HL-60 (cell line): ENCODE data around the gene TMEM178A.

Source experiments
- DNase-seq, 2 experiments: peaks; one replicate each; pipeline ENCODE4 v3.0.0-alpha.2; 2010 to 2020; ENCODE audit warnings: low read depth in 1 of 2, low spot score in 1 of 2
- H3K27ac ChIP-seq: fragments of 250-450 bp; sonication (Bioruptor Pico); replicated peaks from 2 replicates; pipeline ENCODE4 v1.5.1; 2020; ENCODE audit warnings: mild to moderate bottlenecking, moderate library complexity
- H3K27me3 ChIP-seq: fragments of 250-450 bp; sonication (Bioruptor Pico); 2 replicates; pipeline ENCODE4 v1.5.1; 2021; ENCODE audit warnings: mild to moderate bottlenecking, moderate library complexity; ENCODE audit not compliant: insufficient read depth, poor library complexity, severe bottlenecking
- H3K4me3 ChIP-seq: replicated peaks from 2 replicates; pipeline ENCODE4 v1.5.1; 2011; ENCODE audit warnings: mild to moderate bottlenecking, control low read depth, low read length; ENCODE audit not compliant: insufficient read depth
- GABPA ChIP-seq: IDR thresholded peaks from 2 replicates; pipeline ENCODE4 v1.6.1; 2012; ENCODE audit warnings: low read depth
- POLR2AphosphoS5 ChIP-seq: IDR thresholded peaks from 2 replicates; pipeline ENCODE4 v1.6.1; 2012; ENCODE audit warnings: low read depth
- SPI1 ChIP-seq: IDR thresholded peaks from 2 replicates; pipeline ENCODE4 v1.6.1; 2012; ENCODE audit warnings: low read depth, mild to moderate bottlenecking, borderline replicate concordance
- TF ChIP-seq, protein P1 (sequence below): IDR thresholded peaks from one replicate; pipeline ENCODE4 v1.5.1; 2011; ENCODE audit warnings: low read length, control low read depth, inconsistent platforms; ENCODE audit not compliant: insufficient read depth
- TF ChIP-seq, protein P2 (sequence below): IDR thresholded peaks from 2 replicates; pipeline ENCODE4 v1.6.1; 2012; ENCODE audit warnings: low read depth; ENCODE audit not compliant: insufficient replicate concordance

Gene TMEM178A

DNA sequence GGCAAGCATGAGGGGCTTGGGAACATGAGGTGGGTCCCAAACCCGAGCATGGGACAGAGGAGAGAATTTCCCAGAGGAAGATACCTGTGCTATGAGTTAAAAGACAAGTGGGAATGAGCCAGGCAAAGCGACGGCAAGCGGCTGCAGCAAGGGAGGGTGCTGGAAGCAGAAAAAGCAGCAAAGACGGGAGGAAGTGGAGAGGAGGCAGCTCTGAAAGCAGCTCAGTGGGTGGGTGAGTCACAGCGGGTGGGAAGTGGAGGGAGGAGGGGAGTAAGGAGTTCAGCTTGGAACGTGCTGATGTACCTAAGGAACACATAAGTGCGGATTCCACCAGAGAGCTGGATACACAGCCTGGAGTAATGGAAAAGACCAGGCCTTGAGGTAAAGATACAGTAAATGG is 71.9 kb downstream of the TMEM178A start:
- DNase-seq = no peak
- Histone ChIP-seq H3K4me3 (no peak overlapping the region), H3K27me3 (no peaks in the 10 kb centered on the region), H3K27ac (no peak overlapping the region)
- no peak for TF ChIP-seq POLR2AphosphoS5
- no peak for TF ChIP-seq SPI1
- TF ChIP-seq, protein P1, sequence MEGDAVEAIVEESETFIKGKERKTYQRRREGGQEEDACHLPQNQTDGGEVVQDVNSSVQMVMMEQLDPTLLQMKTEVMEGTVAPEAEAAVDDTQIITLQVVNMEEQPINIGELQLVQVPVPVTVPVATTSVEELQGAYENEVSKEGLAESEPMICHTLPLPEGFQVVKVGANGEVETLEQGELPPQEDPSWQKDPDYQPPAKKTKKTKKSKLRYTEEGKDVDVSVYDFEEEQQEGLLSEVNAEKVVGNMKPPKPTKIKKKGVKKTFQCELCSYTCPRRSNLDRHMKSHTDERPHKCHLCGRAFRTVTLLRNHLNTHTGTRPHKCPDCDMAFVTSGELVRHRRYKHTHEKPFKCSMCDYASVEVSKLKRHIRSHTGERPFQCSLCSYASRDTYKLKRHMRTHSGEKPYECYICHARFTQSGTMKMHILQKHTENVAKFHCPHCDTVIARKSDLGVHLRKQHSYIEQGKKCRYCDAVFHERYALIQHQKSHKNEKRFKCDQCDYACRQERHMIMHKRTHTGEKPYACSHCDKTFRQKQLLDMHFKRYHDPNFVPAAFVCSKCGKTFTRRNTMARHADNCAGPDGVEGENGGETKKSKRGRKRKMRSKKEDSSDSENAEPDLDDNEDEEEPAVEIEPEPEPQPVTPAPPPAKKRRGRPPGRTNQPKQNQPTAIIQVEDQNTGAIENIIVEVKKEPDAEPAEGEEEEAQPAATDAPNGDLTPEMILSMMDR = no peak
- TF ChIP-seq, protein P2, sequence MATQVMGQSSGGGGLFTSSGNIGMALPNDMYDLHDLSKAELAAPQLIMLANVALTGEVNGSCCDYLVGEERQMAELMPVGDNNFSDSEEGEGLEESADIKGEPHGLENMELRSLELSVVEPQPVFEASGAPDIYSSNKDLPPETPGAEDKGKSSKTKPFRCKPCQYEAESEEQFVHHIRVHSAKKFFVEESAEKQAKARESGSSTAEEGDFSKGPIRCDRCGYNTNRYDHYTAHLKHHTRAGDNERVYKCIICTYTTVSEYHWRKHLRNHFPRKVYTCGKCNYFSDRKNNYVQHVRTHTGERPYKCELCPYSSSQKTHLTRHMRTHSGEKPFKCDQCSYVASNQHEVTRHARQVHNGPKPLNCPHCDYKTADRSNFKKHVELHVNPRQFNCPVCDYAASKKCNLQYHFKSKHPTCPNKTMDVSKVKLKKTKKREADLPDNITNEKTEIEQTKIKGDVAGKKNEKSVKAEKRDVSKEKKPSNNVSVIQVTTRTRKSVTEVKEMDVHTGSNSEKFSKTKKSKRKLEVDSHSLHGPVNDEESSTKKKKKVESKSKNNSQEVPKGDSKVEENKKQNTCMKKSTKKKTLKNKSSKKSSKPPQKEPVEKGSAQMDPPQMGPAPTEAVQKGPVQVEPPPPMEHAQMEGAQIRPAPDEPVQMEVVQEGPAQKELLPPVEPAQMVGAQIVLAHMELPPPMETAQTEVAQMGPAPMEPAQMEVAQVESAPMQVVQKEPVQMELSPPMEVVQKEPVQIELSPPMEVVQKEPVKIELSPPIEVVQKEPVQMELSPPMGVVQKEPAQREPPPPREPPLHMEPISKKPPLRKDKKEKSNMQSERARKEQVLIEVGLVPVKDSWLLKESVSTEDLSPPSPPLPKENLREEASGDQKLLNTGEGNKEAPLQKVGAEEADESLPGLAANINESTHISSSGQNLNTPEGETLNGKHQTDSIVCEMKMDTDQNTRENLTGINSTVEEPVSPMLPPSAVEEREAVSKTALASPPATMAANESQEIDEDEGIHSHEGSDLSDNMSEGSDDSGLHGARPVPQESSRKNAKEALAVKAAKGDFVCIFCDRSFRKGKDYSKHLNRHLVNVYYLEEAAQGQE = no peak
- no peak for TF ChIP-seq GABPA

DNA sequence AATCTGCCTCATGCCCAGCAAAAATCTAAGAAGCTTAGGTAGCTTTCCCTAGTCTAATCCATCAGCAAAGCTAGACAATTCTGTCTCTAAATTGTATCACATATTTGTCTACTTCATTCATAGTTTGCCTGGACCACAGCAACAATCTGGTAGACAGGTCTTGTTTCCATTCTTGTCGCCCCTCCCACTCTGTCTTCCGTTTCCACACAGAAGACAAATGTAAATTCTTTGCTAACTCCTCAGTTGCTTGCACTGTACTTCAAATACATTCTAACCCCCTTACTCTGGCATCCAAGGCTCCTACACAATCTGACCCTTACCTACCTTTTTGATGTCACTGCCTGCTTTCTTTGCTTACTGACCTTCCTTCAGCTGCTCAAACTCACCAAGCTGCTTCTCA is 73.2 kb downstream of the TMEM178A start:
- H3K27ac ChIP-seq = no peak overlapping the region
- TF ChIP-seq POLR2AphosphoS5 (no peak), GABPA (no peak), SPI1 (no peak)
- TF ChIP-seq, protein P1 = no peak
- TF ChIP-seq, protein P2 = no peak

DNA sequence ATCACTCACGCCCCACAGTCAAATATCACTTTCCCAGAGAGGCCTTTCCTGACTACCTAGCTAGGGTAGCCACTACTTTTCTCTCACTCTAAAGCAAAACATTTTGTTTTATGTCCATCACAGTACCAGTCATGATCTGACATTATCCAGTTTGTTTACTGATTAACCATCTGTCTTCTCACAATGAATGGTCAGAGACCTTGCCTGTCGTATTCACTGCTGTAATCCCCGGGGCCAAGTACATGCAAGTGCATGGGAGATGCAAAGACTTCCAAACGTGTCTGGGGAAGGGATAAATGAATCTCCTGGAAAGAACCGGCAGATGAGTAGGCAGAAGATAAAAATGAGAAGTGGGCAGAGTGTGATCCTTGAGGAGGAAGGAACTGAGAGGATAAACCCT is 73.7 kb downstream of the TMEM178A start:
- no peak overlapping the region for H3K4me3 ChIP-seq
- DNase-seq = no peak
- no peak for TF ChIP-seq POLR2AphosphoS5
- TF ChIP-seq, protein P2 = no peak
- TF ChIP-seq SPI1 = no peak
- TF ChIP-seq, protein P1 = no peak
- TF ChIP-seq GABPA = no peak
- no peaks in the 10 kb centered on the region for H3K27me3 ChIP-seq
- no peak overlapping the region for H3K27ac ChIP-seq

More for the DNA sequence above, 73.2 kb downstream of the TMEM178A start:
- Histone ChIP-seq H3K27me3 (no peaks in the 10 kb centered on the region), H3K4me3 (no peak overlapping the region)
- no peak for DNase-seq
